Ascending aorta (tissue), 2 donors: Measurements from ENCODE around the gene ZXDB. TPM values are rescaled to one million over a fixed set of nuclear protein-coding genes. Genes with fewer than 3 reads are reported as not detected.

Experiments used
- DNase-seq, 2 donors: peaks; one replicate each; pipeline ENCODE4 v3.0.0-alpha.2; 2019; ENCODE audit warnings: low spot score in 2 of 2
- H3K27ac ChIP-seq, 2 donors: fragments of 200-600 bp; sonication (generic); one replicate each; pipeline ENCODE4 v1.5.1; 2016 to 2017; ENCODE audit warnings: mild to moderate bottlenecking in 1 of 2
- H3K27me3 ChIP-seq: fragments of 200-600 bp; sonication (generic); one replicate; pipeline ENCODE4 v1.5.1; 2017
- H3K36me3 ChIP-seq, 2 donors: fragments of 200-600 bp; sonication (generic); one replicate each; pipeline ENCODE4 v1.5.1; 2016
- H3K4me1 ChIP-seq, 2 donors: fragments of 200-600 bp; sonication (generic); one replicate each; pipeline ENCODE4 v1.5.1; 2016 to 2017; ENCODE audit warnings: mild to moderate bottlenecking in 1 of 2
- H3K4me3 ChIP-seq, 2 donors: fragments of 200-600 bp; sonication (generic); one replicate each; pipeline ENCODE4 v1.5.1; 2016 to 2017; ENCODE audit warnings: mild to moderate bottlenecking in 1 of 2
- H3K9me3 ChIP-seq, 2 donors: fragments of 200-600 bp; sonication (generic); one replicate each; pipeline ENCODE4 v1.5.1; 2016
- CTCF ChIP-seq, 3 experiments: fragments of 200-600 bp in 2 of 3; fragments of 450-650 bp in 1 of 3; sonication (generic) in 2 of 3; IDR thresholded peaks; one replicate each; pipeline ENCODE4 v1.5.1; 2016 to 2019; ENCODE audit warnings: antibody characterized with exemption in 3 of 3, mild to moderate bottlenecking in 1 of 3, moderate library complexity in 1 of 3
- intact Hi-C: fragments of 100-400 bp; cut with DNase I; formaldehyde crosslinking; loops from one replicate; pipeline ENCODE4 v1.15.1; 2023
- total RNA-seq: library from RNA; depleted of rRNA; stranded (reverse); fragments of >200 nt; gene quantifications from one replicate; pipeline ENCODE4 v1.1.0, GENCODE V29; 2016

ZXDB gene
- total RNA-seq, 1 donor from 2014 or later = 8.5 TPM

- Histone ChIP-seq H3K4me3 (no peak overlapping the region), H3K9me3 (peaks cover 10 to 21% of the 10 kb centered on the region in 2 donors), H3K4me1 (no peaks in the 10 kb centered on the region), H3K27ac (no peak overlapping the region), H3K36me3 (no peaks in the 10 kb centered on the region), H3K27me3 (no peaks in the 10 kb centered on the region)
- no peak for TF ChIP-seq CTCF (IDR thresholded peaks at IDR 0.05)
- intact Hi-C loops = no loop called here
- DNase-seq = no peak
Measured at GRCh38 chrX:57643698-57644097, 51.9 kb downstream of the ZXDB start.

DNA sequence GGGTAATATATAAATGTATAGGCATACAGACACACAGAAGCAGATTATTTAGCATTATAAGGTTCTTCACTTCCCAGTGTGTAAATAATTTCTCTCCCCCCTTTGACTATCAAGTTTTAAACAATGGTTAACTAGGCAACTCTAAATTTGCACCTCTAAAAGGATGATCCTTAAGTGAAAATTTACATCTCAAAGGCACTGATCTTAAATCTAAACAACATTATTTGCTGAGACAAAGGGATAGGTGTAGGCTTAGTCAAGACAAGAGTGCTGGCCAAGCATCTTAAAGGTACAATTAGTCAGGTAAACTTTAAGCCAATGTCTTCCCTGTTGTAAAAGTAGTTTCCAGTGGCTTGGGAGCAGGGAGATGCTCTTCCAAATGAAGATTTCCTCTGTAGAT lies 55.2 kb downstream of the ZXDB start:
- no peak for DNase-seq
- no peak for TF ChIP-seq CTCF (IDR thresholded peaks at IDR 0.05)
- H3K36me3 ChIP-seq = no peaks in the 10 kb centered on the region
- no peak overlapping the region for H3K27ac ChIP-seq
- no peak overlapping the region for H3K4me3 ChIP-seq
- H3K4me1 ChIP-seq = no peaks in the 10 kb centered on the region
- intact Hi-C loops = no loop called here
- no peaks in the 10 kb centered on the region for H3K27me3 ChIP-seq
- H3K9me3 ChIP-seq = peaks cover 0 to 8% of the 10 kb centered on the region in 2 donors

Other genes starting within 250 kb of the ZXDB start
- not detected for gene NLRP2B, start 88.2 kb downstream of the ZXDB start, total RNA-seq